H1 (cell line): Measurements from ENCODE around the gene ZNF20. TPM values are rescaled to one million over a fixed set of nuclear protein-coding genes. Genes with fewer than 3 reads are reported as not detected.

Experiments used
- CBX8 ChIP-seq: fragments of 300-800, 300-1000 bp; sonication (generic); IDR thresholded peaks from 2 replicates; pipeline ENCODE4 v1.7.1; 2016; ENCODE audit warnings: low read depth, low read length, borderline replicate concordance
- EZH2 ChIP-seq: fragments of 200-600 bp; sonication (generic); IDR thresholded peaks from 2 replicates; pipeline ENCODE4 v1.7.1; 2012; ENCODE audit warnings: low read depth, mild to moderate bottlenecking, moderate library complexity, low read length, inconsistent platforms; ENCODE audit not compliant: severe bottlenecking
- FOSL1 ChIP-seq: IDR thresholded peaks from 2 replicates; pipeline ENCODE4 v1.6.1; 2011; ENCODE audit warnings: mild to moderate bottlenecking, low read depth, low read length, moderate library complexity; ENCODE audit not compliant: insufficient read depth
- HDAC2 ChIP-seq, 2 experiments: fragments of 300-600 bp in 1 of 2; sonication (generic) in 1 of 2; IDR thresholded peaks; 2 replicates each; pipeline ENCODE4 v1.6.1; 2011 to 2012; ENCODE audit warnings: low read depth in 2 of 2, low read length in 2 of 2, mild to moderate bottlenecking in 2 of 2, moderate library complexity in 2 of 2, borderline replicate concordance in 1 of 2, inconsistent platforms in 1 of 2
- NANOG ChIP-seq: IDR thresholded peaks from 2 replicates; pipeline ENCODE4 v1.6.1; 2011; ENCODE audit warnings: low read length, low read depth, mild to moderate bottlenecking, inconsistent platforms; ENCODE audit not compliant: insufficient read depth, poor library complexity, severe bottlenecking
- RFX5 ChIP-seq: IDR thresholded peaks from 2 replicates; pipeline ENCODE4 v1.6.1; 2011; ENCODE audit warnings: low read depth, low read length, improper control_type of control experiment, borderline replicate concordance
- RNF2 ChIP-seq: fragments of 200-900, 300-1000 bp; sonication (generic); IDR thresholded peaks from 2 replicates; pipeline ENCODE4 v1.7.1; 2016; ENCODE audit warnings: borderline replicate concordance, low read depth, mild to moderate bottlenecking, antibody characterized with exemption, low read length; ENCODE audit not compliant: poor library complexity, severe bottlenecking; ENCODE audit errors: missing control alignments
- SRF ChIP-seq: IDR thresholded peaks from 2 replicates; pipeline ENCODE4 v1.6.1; 2011; ENCODE audit warnings: mild to moderate bottlenecking, low read depth, low read length, moderate library complexity
- SUZ12 ChIP-seq: fragments of 200-600 bp; sonication (generic); IDR thresholded peaks from 2 replicates; pipeline ENCODE4 v1.6.1; 2012; ENCODE audit warnings: mild to moderate bottlenecking, inconsistent platforms, low read length, moderate library complexity, mixed read lengths
- polyA plus RNA-seq, 7 experiments: library from polyadenylated mRNA; depleted of rRNA in 3 of 7; stranded (reverse) in 5 of 7; unstranded in 2 of 7; fragments of >200 nt in 5 of 7; fragments of 200-250 nt in 2 of 7; gene quantifications; 1 replicate in 5 of 7; 2 replicates in 1 of 7; 4 replicates in 1 of 7; pipeline versions ENCODE4 v1.2.1 to v1.2.3, GENCODE V29; 2011 to 2013; ENCODE audit warnings: missing spikeins in 2 of 7, mixed read lengths in 2 of 7
- total RNA-seq: library from RNA; stranded (reverse); fragmentation: NEBNext Ultra II Directional; extraction: Animal tissue kit (Norgen Biotek cat#: 25700); gene quantifications from 2 replicates; pipeline ENCODE4 v1.2.1, GENCODE V29; 2021

Gene ZNF20
- total and polyA plus RNA-seq, 2 of the 8 experiments (the other 6 are each of a cell fraction or from before 2014, with no cell fraction given) = 1.6 to 9.0 TPM

DNA sequence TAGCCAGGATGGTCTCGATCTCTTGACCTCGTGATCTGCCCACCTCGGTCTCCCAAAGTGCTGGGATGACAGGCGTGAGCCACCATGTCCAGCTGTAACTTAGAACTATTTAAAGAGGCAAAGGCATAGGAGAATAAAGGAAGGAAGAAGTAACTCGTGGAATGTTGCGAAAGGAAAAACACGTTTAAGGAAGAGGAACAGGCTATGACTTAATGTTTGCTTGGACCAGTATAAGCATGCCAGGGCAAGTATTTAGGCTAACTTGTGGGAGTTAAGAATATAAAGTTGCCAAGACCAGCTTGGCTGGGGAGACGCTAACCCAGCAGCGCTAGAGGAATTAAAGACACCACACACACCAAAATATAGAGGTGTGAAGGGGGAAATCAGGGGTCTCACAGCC, 42.1 kb downstream of the ZNF20 start (continued):
- no peak for TF ChIP-seq SRF
- no peak for TF ChIP-seq HDAC2 (IDR thresholded peaks at IDR 0.05; ENCODE audit: borderline replicate concordance in 1 of 2, low read depth in 2 of 2, low read length in 2 of 2)
- no peak for TF ChIP-seq EZH2
- TF ChIP-seq SUZ12 = no peak
- no peak for TF ChIP-seq CBX8
- TF ChIP-seq RNF2 = no peak
- no peak for TF ChIP-seq NANOG
- no peak for TF ChIP-seq FOSL1
- TF ChIP-seq RFX5 = no peak
